K562 treated with DMSO at 1 percent for 48 hours (cell line): ENCODE results near the gene MARS2. TPM values are rescaled to one million over a fixed set of nuclear protein-coding genes. Genes with fewer than 3 reads are reported as not detected.

Experiments used
- total RNA-seq: library from RNA; unstranded; fragments of 300-600 nt; gene quantifications from 2 replicates; pipeline ENCODE4 v1.2.3, GENCODE V29; 2022; ENCODE audit warnings: low replicate concordance; ENCODE audit errors: extremely low read depth

MARS2 gene
- total RNA-seq: not detected in 2 replicates

GRCh38 chr2:197705121-197705911 is at the start of gene MARS2:
Gene MARS2, plus strand, starts transcription at chr2:197705369. Its CDS starts 37 bp downstream, at chr2:197705406.

GRCh38 chr2:197675246-197675645 is 29.9 kb upstream of the MARS2 start, which contains the start of gene RFTN2:
Gene RFTN2, minus strand, starts transcription at chr2:197675587. Its CDS starts 129 bp downstream, at chr2:197675458.

Other genes starting within 250 kb of the MARS2 start
- gene HSPD1, start 205.5 kb upstream of the MARS2 start, total RNA-seq: 801 TPM in 1 of 2 replicates, not detected in the other
- not detected in 2 replicates for gene HSPE1, start 205.0 kb upstream of the MARS2 start, total RNA-seq
- not detected in 2 replicates for gene MOB4, start 189.3 kb upstream of the MARS2 start, total RNA-seq
- gene RFTN2, start 29.8 kb upstream of the MARS2 start, total RNA-seq: not detected in 2 replicates
- gene BOLL, start 80.0 kb downstream of the MARS2 start, total RNA-seq: not detected in 2 replicates
- gene PLCL1, start 99.2 kb downstream of the MARS2 start, total RNA-seq: not detected in 2 replicates